Stimulated activated CD4-positive, alpha-beta T cell treated with anti-CD3 and anti-CD28 coated beads, Interleukin-2, amount 100 ng/mL, for 48 hours (primary cell): Measurements from ENCODE around the gene PHRF1.

Source experiments
- DNase-seq, 2 donors: peaks; one replicate each; pipeline ENCODE4 v3.0.0-alpha.2; 2020

The PHRF1 gene

DNA sequence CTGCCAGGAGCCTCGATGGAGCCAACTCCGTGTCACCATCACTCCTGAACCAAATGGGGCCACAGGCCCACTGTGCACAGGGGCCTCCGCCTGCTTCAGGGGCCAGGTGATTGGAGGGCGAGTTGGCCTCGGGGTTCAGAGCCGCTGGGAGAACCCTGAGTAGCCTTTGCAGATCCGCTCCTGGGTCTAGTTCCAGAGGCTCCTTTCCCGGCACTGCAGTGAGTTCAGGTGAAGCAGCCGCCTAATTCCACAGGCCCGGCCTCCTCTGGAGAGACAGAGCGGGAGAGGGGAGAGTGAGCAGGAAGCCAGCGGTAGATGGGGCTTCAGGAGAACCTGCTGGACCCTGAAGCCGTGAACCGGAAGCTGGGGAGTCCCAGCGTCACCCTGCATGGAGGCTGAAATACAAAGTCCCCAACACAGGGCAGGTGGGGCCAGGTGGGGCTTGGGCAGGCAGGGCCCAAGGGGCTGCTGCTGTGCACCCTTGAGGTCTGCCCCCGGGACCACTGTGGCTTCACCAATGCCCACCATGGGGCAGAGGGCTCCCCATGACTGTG lies 83.3 kb downstream of the PHRF1 start:
- DNase-seq, result no peak

GRCh38 chr11:660281-660680 lies 84.0 kb downstream of the PHRF1 start:
- DNase-seq, result no peak

GRCh38 chr11:660681-661444 lies 84.6 kb downstream of the PHRF1 start:
- no peak for DNase-seq
